ENCODE results near the gene BLMH.

- TF ChIP-seq RCOR1 (IDR thresholded peaks at IDR 0.05; ENCODE audit: low read length) (no peak), GABPA (IDR thresholded peaks at IDR 0.05; ENCODE audit: low read depth) (no peak), CTCF (IDR thresholded peaks at IDR 0.05) (no peak), SMC3 (IDR thresholded peaks at IDR 0.05; ENCODE audit: low read depth, low read length) (no peak), MEF2A (IDR thresholded peaks at IDR 0.05; ENCODE audit: borderline replicate concordance, low read depth) (no peak), PBX3 (IDR thresholded peaks at IDR 0.05) (no peak), YY1 (IDR thresholded peaks at IDR 0.05; ENCODE audit: low read depth) (no peak), USF2 (IDR thresholded peaks at IDR 0.05; ENCODE audit: borderline replicate concordance, low read depth, low read length) (no peak)
Observed at GRCh38 chr17:30279156-30279555, 12.6 kb downstream of the BLMH start.
